RCC 7860 (cell line): Measurements from ENCODE around the gene DLEC1.
"Not testable (repeated sequence)": the region's sequence is repeated elsewhere in the genome, so short reads cannot be mapped to it uniquely, and the experiment has no call there.

Experiments used
- DNase-seq: peaks from one replicate; pipeline ENCODE4 v3.0.0-alpha.2; 2015; ENCODE audit warnings: low spot score
- FAIRE-seq: peaks from 2 replicates; lab custom pipeline; 2012; peaks lifted over from hg19 to GRCh38; lab: Jason Lieb, UNC

Gene DLEC1

GRCh38 chr3:38149708-38150107 lies 110.7 kb downstream of the DLEC1 start:
- FAIRE-seq (no peak), DNase-seq (no peak)

GRCh38 chr3:38150780-38151528 lies 111.9 kb downstream of the DLEC1 start:
- no peak for FAIRE-seq
- DNase-seq, result no peak

- FAIRE-seq, result no peak
Measured at GRCh38 chr3:38151667-38152265, 112.8 kb downstream of the DLEC1 start.

GRCh38 chr3:38152609-38153008 lies 113.6 kb downstream of the DLEC1 start:
- FAIRE-seq, result no peak

More at GRCh38 chr3:38151667-38152265, 112.8 kb downstream of the DLEC1 start:
- peak; percentile 11 for DNase-seq

GRCh38 chr3:38153221-38153620 lies 114.2 kb downstream of the DLEC1 start:
- no peak for DNase-seq
- no peak for FAIRE-seq

More at GRCh38 chr3:38152609-38153008, 113.6 kb downstream of the DLEC1 start:
- DNase-seq, result no peak

GRCh38 chr3:38154033-38154494 lies 115.1 kb downstream of the DLEC1 start:
- no peak for FAIRE-seq
- no peak for DNase-seq

- no peak for FAIRE-seq
Measured at GRCh38 chr3:38154625-38155255, 115.7 kb downstream of the DLEC1 start.

GRCh38 chr3:38155825-38156224 lies 116.8 kb downstream of the DLEC1 start:
- DNase-seq, result no peak
- FAIRE-seq, result no peak

More at GRCh38 chr3:38154625-38155255, 115.7 kb downstream of the DLEC1 start:
- DNase-seq, result no peak

- DNase-seq (no peak), FAIRE-seq (no peak)
Measured at GRCh38 chr3:38157117-38157516, 118.1 kb downstream of the DLEC1 start.

- no peak for DNase-seq
- FAIRE-seq, result no peak
Measured at GRCh38 chr3:38157595-38157994, 118.6 kb downstream of the DLEC1 start.

- no peak for DNase-seq
- no peak for FAIRE-seq
Measured at GRCh38 chr3:38158472-38158871, 119.5 kb downstream of the DLEC1 start.

GRCh38 chr3:38160704-38161103 lies 121.7 kb downstream of the DLEC1 start:
- not testable (repeated sequence) for DNase-seq, FAIRE-seq

- no peak for DNase-seq
- no peak for FAIRE-seq
Measured at GRCh38 chr3:38163117-38163840, 124.3 kb downstream of the DLEC1 start.

- DNase-seq (no peak), FAIRE-seq (no peak)
Measured at GRCh38 chr3:38163841-38164642, 125.0 kb downstream of the DLEC1 start.

GRCh38 chr3:38164643-38164951 lies 125.6 kb downstream of the DLEC1 start:
- FAIRE-seq, result no peak
- no peak for DNase-seq

- DNase-seq, result peak; percentile 98
Measured at GRCh38 chr3:38164952-38165721, 126.1 kb downstream of the DLEC1 start, which contains the start of gene OXSR1. OXSR1 (plus strand) TSS chr3:38165537; CDS start chr3:38165877, 340 bp downstream.

GRCh38 chr3:38165722-38166387 lies 126.8 kb downstream of the DLEC1 start:
- no peak for FAIRE-seq

More at GRCh38 chr3:38164952-38165721, 126.1 kb downstream of the DLEC1 start, which contains the start of gene OXSR1:
- peak; percentile 85 for FAIRE-seq

GRCh38 chr3:38167591-38167990 lies 128.6 kb downstream of the DLEC1 start:
- no peak for DNase-seq
- FAIRE-seq, result no peak

More at GRCh38 chr3:38165722-38166387, 126.8 kb downstream of the DLEC1 start:
- DNase-seq, result peak; percentile 18
